Heart left ventricle (tissue), 16 donors: ENCODE measurements around the gene OSGIN1. TPM values are rescaled to one million over a fixed set of nuclear protein-coding genes. Genes with fewer than 3 reads are reported as not detected.
"Not testable (repeated sequence)": the region's sequence is repeated elsewhere in the genome, so short reads cannot be mapped to it uniquely, and the experiment has no call there.

ENCODE experiments used
- ATAC-seq, 4 donors: fragments of 200-7000 bp; cut with Tn5 transposase; one replicate each; pipeline ENCODE4 v1.9.1; 2020 to 2022; ENCODE audit warnings: moderate library complexity in 4 of 4, mild to moderate bottlenecking in 3 of 4, moderate number of reproducible peaks in 1 of 4
- DNase-seq, 5 donors: peaks; one replicate each; pipeline ENCODE4 v3.0.0-alpha.2; 2020
- H3K27ac ChIP-seq, 12 donors: fragments of 200-600 bp; sonication (generic) in 4 of 12; one replicate each; pipeline versions ENCODE4 v1.5.0 to v1.8.0; 2016 to 2022; ENCODE audit warnings: mild to moderate bottlenecking in 2 of 12
- H3K27me3 ChIP-seq, 9 donors: fragments of 200-600 bp; sonication (generic) in 2 of 9; one replicate each; pipeline versions ENCODE4 v1.5.1 to v1.8.0; 2016 to 2022; ENCODE audit warnings: mild to moderate bottlenecking in 3 of 9
- H3K36me3 ChIP-seq, 9 donors: fragments of 200-600 bp; sonication (generic) in 2 of 9; one replicate each; pipeline versions ENCODE4 v1.5.0 to v1.8.0; 2018 to 2022; ENCODE audit warnings: mild to moderate bottlenecking in 2 of 9
- H3K4me1 ChIP-seq, 12 donors: fragments of 200-600 bp; sonication (generic) in 4 of 12; one replicate each; pipeline versions ENCODE4 v1.5.0 to v1.8.0; 2016 to 2022; ENCODE audit warnings: mild to moderate bottlenecking in 3 of 12
- H3K4me3 ChIP-seq, 12 donors: fragments of 200-600 bp; sonication (generic) in 4 of 12; one replicate each; pipeline versions ENCODE4 v1.5.0 to v1.8.0; 2017 to 2022; ENCODE audit warnings: mild to moderate bottlenecking in 9 of 12, moderate library complexity in 4 of 12
- H3K9me3 ChIP-seq, 12 donors: fragments of 200-600 bp; sonication (generic) in 4 of 12; one replicate each; pipeline versions ENCODE4 v1.5.0 to v1.8.0; 2016 to 2022; ENCODE audit warnings: mild to moderate bottlenecking in 1 of 12
- CTCF ChIP-seq, 12 donors: fragments of 200-600 bp; sonication (generic) in 4 of 12; IDR thresholded peaks; one replicate each; pipeline versions ENCODE4 v1.5.0 to v1.8.0; 2018 to 2022; ENCODE audit warnings: antibody characterized with exemption in 12 of 12, mild to moderate bottlenecking in 5 of 12
- POLR2A ChIP-seq, 2 donors: fragments of 450-650 bp; IDR thresholded peaks; one replicate each; pipeline ENCODE4 v1.6.1; 2017; ENCODE audit warnings: antibody characterized with exemption in 2 of 2, mild to moderate bottlenecking in 2 of 2, moderate library complexity in 2 of 2
- WGBS, 4 donors: extraction: QIAGEN DNeasy Blood & Tissue Kit in 2 of 4; methylation state at CpG; one replicate each; pipeline versions ENCODE4 v1.1.5 to v1.1.7; 2013 to 2018; 5-methylcytosine and 5-hydroxymethylcytosine counted together
- intact Hi-C, 10 donors: fragments of 100-400 bp; cut with DNase I; formaldehyde crosslinking; loops; one replicate each; pipeline versions ENCODE4 v1.11.1 to v1.14.2; 2022
- polyA plus RNA-seq, 2 donors: library from polyadenylated mRNA; stranded (reverse); fragments of 200-250 nt; gene quantifications; one replicate each; pipeline ENCODE4 v1.2.3, GENCODE V29; 2013
- total RNA-seq, 9 donors: library from RNA; depleted of rRNA in 2 of 9; stranded (reverse); fragments of >200 nt in 2 of 9; fragmentation: NEBNext Ultra II Directional in 3 of 9; extraction: Animal tissue kit (Norgen Biotek cat#: 25700) in 3 of 9; gene quantifications; one replicate each; pipeline versions ENCODE4 v1.1.0 to v1.2.4, GENCODE V29; 2016 to 2023
- donor health status: ischemic (EF 13 %, LVEDD 7.1; RV severe dilation, severe dysfunction).
- donor health status: healthy with polysubstance abuse.
- donor health status: DM: no; HTN: yes; CAD: no.
- donor health status: DM: no; HTN: no; CAD: no.
- donor health status: ischemic (EF 25% LVEDD 6.9; RV normal size, moderate dysfunction).
- donor health status: ischemic (EF 25% LVEDD 5.7; RV mildly dilated, moderate dysfunction).
- donor health status: healthy.
- donor health status: DM: yes; HTN: yes; CAD: no.
- donor health status: ischemic (EF 35%, LVEDD 5.7; RV mildly dilated, moderate dysfunction).
- donor health status: nonischemic (EF 11% LVEDD 7.7; RV severe dilation, severe dysfunction).
- donor health status: DM: yes; HTN: yes; CAD: no.
- donor health status: PGD.
- donor health status: ischemic (EF 29% LVEDD 5.4; RV normal size, mild dysfunction).
- donor health status: nonischemic (EF 23%, LVEDD 6.1; RV moderate dilation, normal function).

The OSGIN1 gene
- total and polyA plus RNA-seq, 11 donors: 3.3 to 12.8 (median 7.0) TPM

DNA sequence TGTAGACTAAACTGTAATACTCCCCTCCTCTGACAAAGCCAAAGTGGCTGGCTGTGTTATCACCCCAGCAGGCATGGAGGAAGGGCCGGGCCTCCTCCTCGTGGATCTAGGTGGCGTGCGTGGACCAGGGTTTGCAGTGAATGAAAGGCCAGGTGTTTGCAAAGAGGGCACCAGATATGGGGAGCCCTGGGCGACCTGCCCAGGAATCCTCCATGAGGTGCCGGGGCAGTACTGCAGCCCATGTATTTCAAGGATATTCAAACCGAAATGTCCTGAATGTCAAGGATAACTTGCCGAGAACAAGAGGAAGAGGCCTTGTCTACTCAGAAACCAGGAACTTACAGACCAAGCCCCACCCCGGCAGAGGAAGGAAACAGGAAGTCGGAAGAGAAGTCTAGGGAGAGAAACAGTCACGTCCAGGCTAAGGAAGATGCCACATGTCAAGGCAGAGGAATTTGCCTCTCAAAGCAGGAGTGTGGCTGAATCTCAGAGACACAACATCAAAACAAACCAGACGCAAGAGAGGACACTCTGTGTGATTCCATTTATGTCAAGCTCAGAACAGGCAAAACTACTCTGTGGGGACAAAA, 13.7 kb upstream of the OSGIN1 start:
- intact Hi-C loops: no loop called here

GRCh38 chr16:83940119-83940518, 12.9 kb upstream of the OSGIN1 start:
- TF ChIP-seq CTCF (IDR thresholded peaks at IDR 0.05): no peak
- no peak for TF ChIP-seq POLR2A (IDR thresholded peaks at IDR 0.05)
- H3K4me1 ChIP-seq: peaks cover 0 to 19% (median 5%) of the 10 kb centered on the region in 12 donors
- DNase-seq: no peak
- no peaks in the 10 kb centered on the region for H3K27me3 ChIP-seq
- 63 to 71% (median 69%) methylated on average over 12 of the region's 12 CpGs for WGBS, 4 donors
- no peak overlapping the region for H3K4me3 ChIP-seq
- no peak for ATAC-seq
- intact Hi-C loops: loop anchor here in 1 of 10 donors (5.0 kb wide), 1 partner anchor 113 kb away; no protein-coding TSS in a partner anchor
- H3K36me3 ChIP-seq: no peaks in the 10 kb centered on the region
- no peaks in the 10 kb centered on the region for H3K9me3 ChIP-seq
- H3K27ac ChIP-seq: no peak overlapping the region

More for the DNA sequence above, 13.7 kb upstream of the OSGIN1 start:
- Histone ChIP-seq H3K27ac (peak overlapping the region in 3 of 12 donors; percentile 23 to 40 (median 33)), H3K4me1 (peaks cover 0 to 19% (median 5%) of the 10 kb centered on the region in 12 donors), H3K27me3 (no peaks in the 10 kb centered on the region), H3K36me3 (no peaks in the 10 kb centered on the region), H3K9me3 (no peaks in the 10 kb centered on the region), H3K4me3 (no peak overlapping the region)
- WGBS, 4 donors: 55 to 68% (median 58%) methylated on average over 12 of the region's 12 CpGs
- ATAC-seq (peak in 1 of 4 donors; percentile 24), DNase-seq (no peak)
- no peak for TF ChIP-seq CTCF (IDR thresholded peaks at IDR 0.05)
- no peak for TF ChIP-seq POLR2A (IDR thresholded peaks at IDR 0.05)

- Histone ChIP-seq H3K9me3 (no peaks in the 10 kb centered on the region), H3K27me3 (no peaks in the 10 kb centered on the region), H3K4me1 (peaks cover 0 to 19% (median 5%) of the 10 kb centered on the region in 12 donors), H3K27ac (no peak overlapping the region), H3K4me3 (no peak overlapping the region), H3K36me3 (no peaks in the 10 kb centered on the region)
- intact Hi-C loops: loop anchor here in 1 of 10 donors (5.0 kb wide), 1 partner anchor 114 kb away; no protein-coding TSS in a partner anchor
- no peak for ATAC-seq
- 86 to 93% (median 89%) methylated on average over 28 of the region's 28 CpGs for WGBS, 4 donors
- DNase-seq: no peak
- no peak for TF ChIP-seq CTCF (IDR thresholded peaks at IDR 0.05)
- TF ChIP-seq POLR2A (IDR thresholded peaks at IDR 0.05): no peak
Observed at GRCh38 chr16:83940630-83941378, 12.2 kb upstream of the OSGIN1 start.

GRCh38 chr16:83941546-83941945, 11.5 kb upstream of the OSGIN1 start:
- not testable (repeated sequence) for H3K27ac ChIP-seq, H3K27me3 ChIP-seq, H3K9me3 ChIP-seq, H3K4me3 ChIP-seq, DNase-seq, ATAC-seq, H3K36me3 ChIP-seq
- H3K4me1 ChIP-seq: peaks cover 0 to 19% (median 5%) of the 10 kb centered on the region in 12 donors
- WGBS, 4 donors: 93 to 98% (median 96%) methylated on average over 9 of the region's 9 CpGs
- intact Hi-C loops: loop anchor here in 1 of 10 donors (5.0 kb wide), 1 partner anchor 114 kb away; no protein-coding TSS in a partner anchor
